GM21576 (cell line): Measurements from ENCODE around the gene LMNB1.

Source experiments
- ATAC-seq: cut with Tn5 transposase; IDR thresholded peaks from one replicate; pipeline ENCODE4 v1.9.1; 2021; ENCODE audit warnings: mild to moderate bottlenecking, moderate library complexity; ENCODE audit not compliant: unreplicated experiment

The LMNB1 gene

DNA sequence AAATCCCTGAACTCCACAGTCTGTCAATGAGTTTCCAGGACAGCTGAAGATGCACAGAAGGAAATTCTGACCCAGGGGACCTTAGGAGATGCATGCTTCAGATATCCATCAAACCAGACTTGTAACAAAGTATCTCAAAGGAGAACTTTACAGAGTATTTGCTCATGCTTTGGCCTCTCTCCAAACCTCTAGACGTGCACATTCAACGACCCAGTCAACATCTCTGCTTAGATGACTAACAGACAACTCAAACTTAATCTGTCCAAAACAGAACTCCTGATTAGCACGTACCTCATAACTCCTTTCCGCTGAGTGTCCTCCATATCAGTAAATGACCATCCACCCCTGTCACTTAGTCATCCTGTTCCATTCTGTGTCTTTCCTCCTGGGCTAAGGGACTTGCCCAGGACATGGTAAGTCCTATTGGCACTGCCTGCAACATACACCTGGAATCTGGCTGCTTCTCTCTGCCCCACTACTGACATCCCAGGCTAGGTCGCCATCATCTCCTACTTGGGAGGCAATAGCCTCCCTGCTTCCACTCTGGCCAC lies 107.4 kb downstream of the LMNB1 start:
- ATAC-seq = no peak
